HepG2 (cell line): ENCODE data around the gene DNAJC28. TPM values are rescaled to one million over a fixed set of nuclear protein-coding genes. Genes with fewer than 3 reads are reported as not detected.

ENCODE experiments used
- ATAC-seq: fragments of 200-7000 bp; cut with Tn5 transposase; 3 replicates; pipeline ENCODE4 v1.9.1; 2020; ENCODE audit warnings: mild to moderate bottlenecking, moderate library complexity
- BruUV-seq: library from RNA; stranded (reverse); fragments of 400-500 nt; replicated peaks from 2 replicates; lab custom pipeline; 2021; lab: Mats Ljungman, UMichigan
- CTCF ChIA-PET: fragments of 300-600 bp; formaldehyde crosslinking; extraction: SDS; loops from one replicate; lab custom pipeline; 2021; ENCODE audit warnings: low total read pairs, inconsistent platforms, low intra/inter-chr PET ratio; lab: Yijun Ruan, JAX
- POLR2A ChIA-PET: fragments of 350-600 bp; sonication (Branson Sonifier 250); formaldehyde crosslinking; loops from one replicate; lab custom pipeline; 2020; ENCODE audit warnings: antibody characterized with exemption, inconsistent platforms; lab: Yijun Ruan, JAX
- DNase-seq: peaks from one replicate; pipeline ENCODE4 v3.0.0-alpha.2; 2015; ENCODE audit warnings: low spot score
- FAIRE-seq: peaks from 3 replicates; lab custom pipeline; 2011; peaks lifted over from hg19 to GRCh38; lab: Jason Lieb, UNC
- H2AFZ ChIP-seq: one replicate; pipeline ENCODE4 v1.6.1; 2011; ENCODE audit warnings: low read length, inconsistent platforms
- H3K27ac ChIP-seq: fragments of 300-600 bp; 3 replicates; pipeline ENCODE4 v1.8.0; 2011; ENCODE audit warnings: mixed run types, mild to moderate bottlenecking, mixed read lengths, low read length, inconsistent platforms; ENCODE audit not compliant: insufficient read depth; ENCODE audit errors: extremely low read length
- H3K27me3 ChIP-seq, 2 experiments: fragments of 200-600 bp in 1 of 2; 2 replicates in 1 of 2; 3 replicates in 1 of 2; pipeline versions ENCODE4 v1.6.0 to v1.8.0; 2011; ENCODE audit warnings: low read length in 2 of 2, mild to moderate bottlenecking in 2 of 2, moderate library complexity in 2 of 2, inconsistent platforms in 1 of 2; ENCODE audit not compliant: insufficient read depth in 2 of 2, control insufficient read depth in 1 of 2
- H3K36me3 ChIP-seq, 2 experiments: fragments of 200-600 bp in 1 of 2; replicated peaks in 1 of 2; 2 replicates in 1 of 2; 3 replicates in 1 of 2; pipeline versions ENCODE4 v1.5.1 to v1.8.0; 2011; ENCODE audit warnings: low read length in 2 of 2, inconsistent platforms in 1 of 2; ENCODE audit not compliant: insufficient read depth in 2 of 2, control insufficient read depth in 1 of 2
- H3K4me1 ChIP-seq: 2 replicates; pipeline ENCODE4 v1.5.1; 2012; ENCODE audit warnings: low read length, inconsistent platforms; ENCODE audit not compliant: insufficient read depth
- H3K4me2 ChIP-seq: 2 replicates; pipeline ENCODE4 v1.6.0; 2011; ENCODE audit warnings: low read depth, low read length, inconsistent platforms
- H3K4me3 ChIP-seq, 3 experiments: fragments of 200-600 bp in 1 of 3; sonication (generic), shearing (Covaris generic) in 1 of 3; replicated peaks in 1 of 3; 2 replicates each; pipeline ENCODE4 v1.5.1; 2011 to 2016; ENCODE audit warnings: low read length in 3 of 3, inconsistent platforms in 2 of 3, low read depth in 2 of 3, mild to moderate bottlenecking in 2 of 3, control low read depth in 1 of 3, mixed read lengths in 1 of 3; ENCODE audit not compliant: insufficient read depth in 1 of 3
- H3K79me2 ChIP-seq: one replicate; pipeline ENCODE4 v1.6.1; 2011; ENCODE audit warnings: low read length, inconsistent platforms; ENCODE audit not compliant: insufficient read depth
- H3K9ac ChIP-seq: 2 replicates; pipeline ENCODE4 v1.6.0; 2011; ENCODE audit warnings: mild to moderate bottlenecking, low read depth, low read length, inconsistent platforms; ENCODE audit not compliant: insufficient read depth
- H3K9me3 ChIP-seq: 2 replicates; pipeline ENCODE4 v1.5.1; 2012; ENCODE audit warnings: mild to moderate bottlenecking, low read length
- H4K20me1 ChIP-seq: 2 replicates; pipeline ENCODE4 v1.6.0; 2011; ENCODE audit warnings: inconsistent platforms, mild to moderate bottlenecking, low read length, moderate library complexity; ENCODE audit not compliant: insufficient read depth
- DRAP1 ChIP-seq: IDR thresholded peaks from 2 replicates; pipeline ENCODE4 v1.6.1; 2016; ENCODE audit warnings: missing genetic modification reagents, missing compliant biosample characterization
- FOSL2 ChIP-seq: sonication (generic); formaldehyde crosslinking; IDR thresholded peaks from 2 replicates; pipeline ENCODE4 v1.4.0; 2020; ENCODE audit warnings: missing genetic modification reagents
- NBN ChIP-seq: fragments of 450-650 bp; conservative IDR thresholded peaks from 2 replicates; pipeline ENCODE4 v1.6.1; 2017
- PITX1 ChIP-seq: sonication (generic); formaldehyde crosslinking; IDR thresholded peaks from 2 replicates; pipeline ENCODE4 v1.5.1; 2020; ENCODE audit warnings: mild to moderate bottlenecking, missing genetic modification reagents
- RFX3 ChIP-seq: IDR thresholded peaks from 2 replicates; pipeline ENCODE4 v1.6.1; 2016; ENCODE audit warnings: missing biosample characterization, missing genetic modification reagents
- RFXAP ChIP-seq: sonication (generic); formaldehyde crosslinking; IDR thresholded peaks from 2 replicates; pipeline ENCODE4 v1.4.0; 2020; ENCODE audit warnings: missing genetic modification reagents, borderline replicate concordance
- SAP130 ChIP-seq: IDR thresholded peaks from 2 replicates; pipeline ENCODE4 v1.6.1; 2016; ENCODE audit warnings: low read depth
- SIX1 ChIP-seq: sonication (generic); formaldehyde crosslinking; IDR thresholded peaks from 2 replicates; pipeline ENCODE4 v1.4.0; 2020; ENCODE audit warnings: missing genetic modification reagents, borderline replicate concordance
- TCF7 ChIP-seq: sonication (generic); IDR thresholded peaks from 2 replicates; pipeline ENCODE4 v1.6.1; 2016; ENCODE audit warnings: antibody characterized with exemption, low read depth
- TEAD2 ChIP-seq: sonication (generic); formaldehyde crosslinking; IDR thresholded peaks from 2 replicates; pipeline ENCODE4 v1.9.0; 2021; ENCODE audit warnings: missing genetic modification reagents
- TFAP4 ChIP-seq: sonication (generic); IDR thresholded peaks from 2 replicates; pipeline ENCODE4 v1.6.1; 2016; ENCODE audit warnings: low read depth, borderline replicate concordance
- THRA ChIP-seq: sonication (generic); formaldehyde crosslinking; IDR thresholded peaks from 2 replicates; pipeline ENCODE4 v1.4.0; 2020; ENCODE audit warnings: missing genetic modification reagents, borderline replicate concordance
- TMF1 ChIP-seq: sonication (generic); formaldehyde crosslinking; IDR thresholded peaks from 2 replicates; pipeline ENCODE4 v1.8.1; 2022; ENCODE audit warnings: low read depth, missing genetic modification reagents
- ZC3H4 ChIP-seq: sonication (generic); formaldehyde crosslinking; IDR thresholded peaks from 2 replicates; pipeline ENCODE4 v1.4.0; 2020; ENCODE audit warnings: missing genetic modification reagents, borderline replicate concordance
- ZNF563 ChIP-seq: sonication (generic); formaldehyde crosslinking; IDR thresholded peaks from 2 replicates; pipeline ENCODE4 v1.8.0; 2022; ENCODE audit warnings: mild to moderate bottlenecking, moderate library complexity, missing genetic modification reagents
- WGBS: methylation state at CpG from one replicate; pipeline ENCODE4 v1.1.6; 2017; ENCODE audit warnings: low lambda C conversion rate; 5-methylcytosine and 5-hydroxymethylcytosine counted together
- in situ Hi-C: cut with HindIII; loops from 2 replicates; pipeline ENCODE4 v1.10.0; 2017; ENCODE audit warnings: low pct_unique_long_range_greater_than_20kb; ENCODE audit not compliant: extremely low pct_ligation_motif_present
- intact Hi-C: fragments of 100-400 bp; cut with micrococcal nuclease; formaldehyde crosslinking; loops from one replicate; pipeline ENCODE4 v1.10.0; 2022; ENCODE audit not compliant: unreplicated experiment
- polyA plus RNA-seq, 8 experiments: library from polyadenylated mRNA; depleted of rRNA in 3 of 8; stranded (reverse) in 7 of 8; unstranded in 1 of 8; fragments of >200 nt; fragmentation: Illumina TruSeq in 4 of 8; extraction: Trizol in 4 of 8; gene quantifications; 2 replicates each; pipeline versions ENCODE4 v1.2.1 to v1.2.3, GENCODE V29; 2011 to 2016; ENCODE audit warnings: low read depth in 4 of 8, missing spikeins in 1 of 8, mixed read lengths in 1 of 8; ENCODE audit not compliant: insufficient read depth in 1 of 8
- total RNA-seq, 5 experiments: library from RNA; depleted of rRNA; stranded (reverse); fragments of >200 nt; fragmentation: Illumina TruSeq; extraction: Trizol; gene quantifications; 2 replicates each; pipeline ENCODE4 v1.2.3, GENCODE V29; 2016; ENCODE audit warnings: low read depth in 1 of 5

The DNAJC28 gene
- total and polyA plus RNA-seq, 2 of the 13 experiments (the other 11 are each of a cell fraction or from before 2014, with no cell fraction given), result 1.5 to 3.3 TPM

GRCh38 chr21:33451634-33452071 is 39.9 kb downstream of the DNAJC28 start:
- no peak overlapping the region for H3K4me3 ChIP-seq
- no peak for FAIRE-seq
- peaks cover 1 to 12% of the 10 kb centered on the region in 2 experiments; a peak in 2 of 5 replicates for H3K36me3 ChIP-seq
- DNase-seq, result peak; percentile 51
- intact Hi-C loops (no loop called here), in situ Hi-C loops (no loop called here)
- no peaks in the 10 kb centered on the region for H3K79me2 ChIP-seq
- 52% methylated on average over 1 of the region's 1 CpG for WGBS
- no peak overlapping the region for H3K27ac ChIP-seq
- H3K27me3 ChIP-seq, result no peaks in the 10 kb centered on the region
- ChIA-PET CTCF (no interaction called here), POLR2A (interaction anchor here (1.2 kb wide), 1 partner anchor 28 kb away, joined by 3 read pairs; the partner anchor contains the start of gene TMEM50B)
- no peak overlapping the region for H2AFZ ChIP-seq
- no TSS peak for BruUV-seq
- TF ChIP-seq ZNF563 (no peak), FOSL2 (0 out of 2 replicates have a peak, but pooled peaks have one; percentile 44), PITX1 (CRISPR knock-in tag) (no peak), NBN (no peak), DRAP1 (CRISPR knock-in tag) (no peak), TMF1 (CRISPR knock-in tag) (no peak), TCF7 (peak; percentile 18; the same call in 1 of the 2 replicates), RFXAP (CRISPR knock-in tag) (no peak), SIX1 (CRISPR knock-in tag) (peak; percentile 41; the same call in 1 of the 2 replicates), RFX3 (CRISPR knock-in tag) (no peak), THRA (CRISPR knock-in tag) (peak; percentile 45; the same call in 1 of the 2 replicates), SAP130 (CRISPR knock-in tag) (peak; percentile 27; the same call in 1 of the 2 replicates), TEAD2 (CRISPR knock-in tag) (no peak), TFAP4 (0 out of 2 replicates have a peak, but pooled peaks have one; percentile 21), ZC3H4 (CRISPR knock-in tag) (no peak)
- peak; percentile 85 for ATAC-seq
- H4K20me1 ChIP-seq, result no peaks in the 10 kb centered on the region
- H3K4me1 ChIP-seq, result peaks cover 14% of the 10 kb centered on the region
- H3K4me2 ChIP-seq, result no peak overlapping the region
- H3K9ac ChIP-seq, result no peak overlapping the region
- H3K9me3 ChIP-seq, result no peaks in the 10 kb centered on the region
